Right renal cortex interstitium (tissue), 3 donors: Measurements from ENCODE around the gene ASPSCR1. TPM values are rescaled to one million over a fixed set of nuclear protein-coding genes. Genes with fewer than 3 reads are reported as not detected.

Experiments used
- DNase-seq, 3 donors: peaks; one replicate each; pipeline ENCODE4 v3.0.0-alpha.2; 2013; ENCODE audit warnings: low read depth in 3 of 3, low spot score in 2 of 3
- polyA plus RNA-seq, 3 donors: library from polyadenylated mRNA; unstranded; fragments of 120-200 nt; gene quantifications; one replicate each; pipeline ENCODE4 v1.2.1, GENCODE V29; 2013; ENCODE audit not compliant: insufficient read length in 3 of 3

Gene ASPSCR1
- polyA plus RNA-seq, 3 donors: 19.1 to 23.3 (median 19.8) TPM

- DNase-seq: no peak
Observed at GRCh38 chr17:82050761-82051641, 73.6 kb downstream of the ASPSCR1 start.

GRCh38 chr17:82051776-82052637 is 74.6 kb downstream of the ASPSCR1 start, which contains the start of the genes GPS1 and RFNG:
TSS of gene GPS1 (plus strand) at chr17:82051898. CDS start at chr17:82051932, 34 bp downstream.
TSS of gene RFNG (minus strand) at chr17:82051811. CDS start at chr17:82051766, 45 bp downstream.
- DNase-seq: no peak

GRCh38 chr17:82052638-82053059 is 75.2 kb downstream of the ASPSCR1 start:
- no peak for DNase-seq

- DNase-seq: no peak
Observed at GRCh38 chr17:82053130-82053529, 75.7 kb downstream of the ASPSCR1 start.

- DNase-seq: no peak
Observed at GRCh38 chr17:82053556-82054263, 76.3 kb downstream of the ASPSCR1 start.

- no peak for DNase-seq
Observed at GRCh38 chr17:82054351-82055022, 77.1 kb downstream of the ASPSCR1 start.

GRCh38 chr17:82055023-82055964 is 77.9 kb downstream of the ASPSCR1 start:
- no peak for DNase-seq

- DNase-seq: no peak
Observed at GRCh38 chr17:82055965-82056728, 78.7 kb downstream of the ASPSCR1 start.

- DNase-seq: no peak
Observed at GRCh38 chr17:82056729-82057621, 79.5 kb downstream of the ASPSCR1 start.

- no peak for DNase-seq
Observed at GRCh38 chr17:82058230-82058854, 80.9 kb downstream of the ASPSCR1 start.

- DNase-seq: no peak
Observed at GRCh38 chr17:82058855-82059249, 81.4 kb downstream of the ASPSCR1 start.

GRCh38 chr17:82059272-82060000 is 82.0 kb downstream of the ASPSCR1 start:
- no peak for DNase-seq

GRCh38 chr17:82060001-82060380 is 82.6 kb downstream of the ASPSCR1 start:
- no peak for DNase-seq

- no peak for DNase-seq
Observed at GRCh38 chr17:82060614-82061013, 83.2 kb downstream of the ASPSCR1 start.

- no peak for DNase-seq
Observed at GRCh38 chr17:82061047-82061925, 83.9 kb downstream of the ASPSCR1 start.
